ENCODE results near the gene ESF1. TPM values are rescaled to one million over a fixed set of nuclear protein-coding genes. Genes with fewer than 3 reads are reported as not detected.
A peak's percentile ranks its signal among the peaks of the same experiment; 100 is the strongest.

Gene ESF1
- total and polyA plus RNA-seq, 7 experiments from 2014 or later: 7.2 to 16.9 (median 10.7) TPM

- H3K36me3 ChIP-seq (ENCODE audit: control insufficient read depth in 2 of 3, insufficient read depth in 3 of 3, low read length in 3 of 3): peaks cover 0 to 20% (median 8%) of the 10 kb centered on the region in 3 experiments
- no peak overlapping the region for H3K4me3 ChIP-seq (ENCODE audit: low read length)
- H3K36me3 Mint-ChIP-seq: peaks cover 0 to 17% (median 4%) of the 10 kb centered on the region in 5 donors
- ChIA-PET POLR2A (interaction anchor here (0.7 kb wide), 1 partner anchor 890 kb away, joined by 3 read pairs; no protein-coding TSS in a partner anchor), CTCF (interaction anchor here (0.6 to 0.7 kb wide), 2 partner anchors 10 to 343 kb away, joined by 5 to 6 read pairs; no protein-coding TSS in a partner anchor)
- DNase-seq: peak in 5 of 9 donors; percentile 18 to 36 (median 24)
- H3K27me3 ChIP-seq (ENCODE audit: control insufficient read depth in 2 of 2, insufficient read depth in 2 of 2, low read length in 2 of 2): no peaks in the 10 kb centered on the region
- no peaks in the 10 kb centered on the region for H3K9me3 ChIP-seq (ENCODE audit: control insufficient read depth in 2 of 3, low read length in 3 of 3)
- no peaks in the 10 kb centered on the region for H3K27me3 Mint-ChIP-seq
- intact Hi-C loops (cut with micrococcal nuclease): loop anchor here in 1 of 2 donors (1.0 kb wide), 1 partner anchor 235 kb away; no protein-coding TSS in a partner anchor
- no peaks in the 10 kb centered on the region for H3K9me3 Mint-ChIP-seq
- no peak overlapping the region for H3K27ac Mint-ChIP-seq
- no peak overlapping the region for H3K4me3 Mint-ChIP-seq
- H3K4me1 Mint-ChIP-seq: peaks cover 0 to 3% (median 0%) of the 10 kb centered on the region in 7 donors
- H3K4me1 ChIP-seq (ENCODE audit: control insufficient read depth in 2 of 2, insufficient read depth in 2 of 2, low read length in 2 of 2): no peaks in the 10 kb centered on the region
- peak overlapping the region; percentile 8 for H3K27ac ChIP-seq (ENCODE audit: low read depth, low read length)
- ATAC-seq: peak; percentile 71
Measured at GRCh38 chr20:13819885-13820645, 35.3 kb upstream of the ESF1 start.

- peak overlapping the region in 4 of 9 donors; percentile 19 to 71 (median 43) for H3K27ac Mint-ChIP-seq
- Histone ChIP-seq H3K27ac (ENCODE audit: low read depth, low read length) (no peak overlapping the region), H3K4me3 (ENCODE audit: low read length) (no peak overlapping the region), H3K36me3 (ENCODE audit: control insufficient read depth in 2 of 3, insufficient read depth in 3 of 3, low read length in 3 of 3) (peaks cover 0 to 37% (median 8%) of the 10 kb centered on the region in 3 experiments), H3K27me3 (ENCODE audit: control insufficient read depth in 2 of 2, insufficient read depth in 2 of 2, low read length in 2 of 2) (no peaks in the 10 kb centered on the region), H3K4me1 (ENCODE audit: control insufficient read depth in 2 of 2, insufficient read depth in 2 of 2, low read length in 2 of 2) (no peaks in the 10 kb centered on the region), H3K9me3 (ENCODE audit: control insufficient read depth in 2 of 3, low read length in 3 of 3) (no peaks in the 10 kb centered on the region)
- no peaks in the 10 kb centered on the region for H3K27me3 Mint-ChIP-seq
- H3K9me3 Mint-ChIP-seq: no peaks in the 10 kb centered on the region
- peaks cover 3 to 25% (median 15%) of the 10 kb centered on the region in 5 donors for H3K36me3 Mint-ChIP-seq
- ATAC-seq (no peak), DNase-seq (no peak)
- intact Hi-C loops (cut with micrococcal nuclease): no loop called here
- ChIA-PET CTCF (interaction anchor here (0.6 kb wide), 1 partner anchor 238 kb away, joined by 3 read pairs; no protein-coding TSS in a partner anchor), POLR2A (no interaction called here)
- peaks cover 0 to 3% (median 0%) of the 10 kb centered on the region in 7 donors for H3K4me1 Mint-ChIP-seq
- H3K4me3 Mint-ChIP-seq: no peak overlapping the region
Measured at GRCh38 chr20:13817342-13817741, 32.6 kb upstream of the ESF1 start.

GRCh38 chr20:13816757-13817156 is 32.0 kb upstream of the ESF1 start:
- DNase-seq (no peak), ATAC-seq (no peak)
- Mint-ChIP-seq H3K27me3 (no peaks in the 10 kb centered on the region), H3K27ac (peak overlapping the region in 2 of 9 donors; percentile 9 to 39), H3K36me3 (peaks cover 3 to 30% (median 15%) of the 10 kb centered on the region in 5 donors), H3K9me3 (no peaks in the 10 kb centered on the region), H3K4me3 (no peak overlapping the region), H3K4me1 (peaks cover 0 to 3% (median 0%) of the 10 kb centered on the region in 7 donors)
- no peaks in the 10 kb centered on the region for H3K4me1 ChIP-seq (ENCODE audit: control insufficient read depth in 2 of 2, insufficient read depth in 2 of 2, low read length in 2 of 2)
- H3K27me3 ChIP-seq (ENCODE audit: control insufficient read depth in 2 of 2, insufficient read depth in 2 of 2, low read length in 2 of 2): no peaks in the 10 kb centered on the region
- no peak overlapping the region for H3K4me3 ChIP-seq (ENCODE audit: low read length)
- POLR2A ChIA-PET: no interaction called here
- peaks cover 3 to 42% (median 8%) of the 10 kb centered on the region in 3 experiments for H3K36me3 ChIP-seq (ENCODE audit: control insufficient read depth in 2 of 3, insufficient read depth in 3 of 3, low read length in 3 of 3)
- CTCF ChIA-PET: interaction anchor here (0.6 kb wide), 1 partner anchor 239 kb away, joined by 3 read pairs; no protein-coding TSS in a partner anchor
- no peaks in the 10 kb centered on the region for H3K9me3 ChIP-seq (ENCODE audit: control insufficient read depth in 2 of 3, low read length in 3 of 3)
- H3K27ac ChIP-seq (ENCODE audit: low read depth, low read length): no peak overlapping the region
- intact Hi-C loops (cut with micrococcal nuclease): no loop called here

- no peak overlapping the region for H3K27ac Mint-ChIP-seq
- Histone ChIP-seq H3K36me3 (ENCODE audit: control insufficient read depth in 2 of 3, insufficient read depth in 3 of 3, low read length in 3 of 3) (peaks cover 18 to 63% (median 21%) of the 10 kb centered on the region in 3 experiments), H3K4me1 (ENCODE audit: control insufficient read depth in 2 of 2, insufficient read depth in 2 of 2, low read length in 2 of 2) (no peaks in the 10 kb centered on the region), H3K27ac (ENCODE audit: low read depth, low read length) (no peak overlapping the region), H3K27me3 (ENCODE audit: control insufficient read depth in 2 of 2, insufficient read depth in 2 of 2, low read length in 2 of 2) (no peaks in the 10 kb centered on the region), H3K4me3 (ENCODE audit: low read length) (no peak overlapping the region), H3K9me3 (ENCODE audit: control insufficient read depth in 2 of 3, low read length in 3 of 3) (no peaks in the 10 kb centered on the region)
- CTCF ChIA-PET: interaction anchor here (0.6 to 1.0 kb wide), 2 partner anchors 11 to 76 kb away, joined by 3 to 5 read pairs; no protein-coding TSS in a partner anchor
- no peak for DNase-seq
- intact Hi-C loops (cut with micrococcal nuclease): no loop called here
- H3K4me3 Mint-ChIP-seq: no peak overlapping the region
- no peaks in the 10 kb centered on the region for H3K9me3 Mint-ChIP-seq
- peaks cover 0 to 3% (median 0%) of the 10 kb centered on the region in 7 donors for H3K4me1 Mint-ChIP-seq
- peaks cover 3 to 26% (median 12%) of the 10 kb centered on the region in 5 donors for H3K36me3 Mint-ChIP-seq
- POLR2A ChIA-PET: no interaction called here
- ATAC-seq: no peak
- H3K27me3 Mint-ChIP-seq: no peaks in the 10 kb centered on the region
Measured at GRCh38 chr20:13814672-13815071, 30.0 kb upstream of the ESF1 start.

- Histone ChIP-seq H3K27ac (ENCODE audit: low read depth, low read length) (no peak overlapping the region), H3K9me3 (ENCODE audit: control insufficient read depth in 2 of 3, low read length in 3 of 3) (no peaks in the 10 kb centered on the region), H3K4me1 (ENCODE audit: control insufficient read depth in 2 of 2, insufficient read depth in 2 of 2, low read length in 2 of 2) (no peaks in the 10 kb centered on the region), H3K27me3 (ENCODE audit: control insufficient read depth in 2 of 2, insufficient read depth in 2 of 2, low read length in 2 of 2) (no peaks in the 10 kb centered on the region), H3K36me3 (ENCODE audit: control insufficient read depth in 2 of 3, insufficient read depth in 3 of 3, low read length in 3 of 3) (peaks cover 22 to 71% (median 27%) of the 10 kb centered on the region in 3 experiments), H3K4me3 (ENCODE audit: low read length) (no peak overlapping the region)
- Mint-ChIP-seq H3K4me3 (no peak overlapping the region), H3K4me1 (peaks cover 0 to 3% (median 0%) of the 10 kb centered on the region in 7 donors), H3K27ac (peak overlapping the region in 6 of 9 donors; percentile 0 to 65 (median 25)), H3K27me3 (no peaks in the 10 kb centered on the region), H3K9me3 (no peaks in the 10 kb centered on the region), H3K36me3 (peaks cover 3 to 26% (median 12%) of the 10 kb centered on the region in 5 donors)
- ChIA-PET CTCF (interaction anchor here (0.6 kb wide), 1 partner anchor 75 kb away, joined by 5 read pairs; no protein-coding TSS in a partner anchor), POLR2A (no interaction called here)
- no peak for ATAC-seq
- intact Hi-C loops (cut with micrococcal nuclease): no loop called here
- no peak for DNase-seq
Measured at GRCh38 chr20:13813910-13814309, 29.2 kb upstream of the ESF1 start.

GRCh38 chr20:13810446-13810845 is 25.7 kb upstream of the ESF1 start:
- Mint-ChIP-seq H3K27me3 (no peaks in the 10 kb centered on the region), H3K4me1 (peaks cover 0 to 2% (median 0%) of the 10 kb centered on the region in 7 donors), H3K9me3 (no peaks in the 10 kb centered on the region), H3K36me3 (peaks cover 8 to 18% (median 10%) of the 10 kb centered on the region in 5 donors), H3K27ac (no peak overlapping the region), H3K4me3 (no peak overlapping the region)
- ATAC-seq (no peak), DNase-seq (no peak)
- Histone ChIP-seq H3K27ac (ENCODE audit: low read depth, low read length) (no peak overlapping the region), H3K36me3 (ENCODE audit: control insufficient read depth in 2 of 3, insufficient read depth in 3 of 3, low read length in 3 of 3) (peaks cover 19 to 70% (median 22%) of the 10 kb centered on the region in 3 experiments), H3K9me3 (ENCODE audit: control insufficient read depth in 2 of 3, low read length in 3 of 3) (no peaks in the 10 kb centered on the region), H3K27me3 (ENCODE audit: control insufficient read depth in 2 of 2, insufficient read depth in 2 of 2, low read length in 2 of 2) (no peaks in the 10 kb centered on the region), H3K4me1 (ENCODE audit: control insufficient read depth in 2 of 2, insufficient read depth in 2 of 2, low read length in 2 of 2) (no peaks in the 10 kb centered on the region), H3K4me3 (ENCODE audit: low read length) (no peak overlapping the region)
- ChIA-PET CTCF (no interaction called here), POLR2A (no interaction called here)
- intact Hi-C loops (cut with micrococcal nuclease): no loop called here
